ENCODE data around the gene FOXC2. TPM values are rescaled to one million over a fixed set of nuclear protein-coding genes. Genes with fewer than 3 reads are reported as not detected.

The FOXC2 gene
- total and polyA plus RNA-seq, 2 donors (not counting 3 experiments of a cell fraction or from before 2014, with no cell fraction given) = 7.7 to 44.0 TPM

GRCh38 chr16:86519007-86519648 is 47.5 kb upstream of the FOXC2 start:
- Histone ChIP-seq H4K20me1 (replicated peaks; ENCODE audit: control insufficient read depth, extremely low read depth, insufficient read depth, low read length) (no peaks in the 10 kb centered on the region), H3K79me2 (ENCODE audit: control insufficient read depth, insufficient read depth, low read length) (no peaks in the 10 kb centered on the region), H3K9me1 (replicated peaks; ENCODE audit: control insufficient read depth, extremely low read depth, insufficient read depth, low read length) (no peaks in the 10 kb centered on the region), H2AFZ (ENCODE audit: low read depth, low read length) (no peak overlapping the region), H3K4me2 (ENCODE audit: insufficient read depth, low read length) (no peak overlapping the region), H3K4me1 (ENCODE audit: control insufficient read depth, extremely low read depth, insufficient read depth, low read length) (peaks cover 5% of the 10 kb centered on the region), H3K9ac (replicated peaks; ENCODE audit: extremely low read depth, insufficient read depth, low read length) (no peak overlapping the region), H3K27me3 (ENCODE audit: control insufficient read depth in 2 of 2, insufficient read depth in 2 of 2, low read length in 2 of 2) (peaks cover 24 to 34% of the 10 kb centered on the region in 2 experiments), H3K9me3 (replicated peaks; ENCODE audit: control insufficient read depth, insufficient read depth, low read length) (no peaks in the 10 kb centered on the region), H3K27ac (ENCODE audit: insufficient read depth, low read depth, low read length) (no peak overlapping the region), H3K36me3 (ENCODE audit: control insufficient read depth in 2 of 2, extremely low read depth in 1 of 2, insufficient read depth in 2 of 2, low read length in 2 of 2) (no peaks in the 10 kb centered on the region), H3K4me3 (replicated peaks in 1 of 3; ENCODE audit: insufficient read depth in 1 of 3, low read depth in 1 of 3, low read length in 3 of 3) (no peak overlapping the region)
- dilution Hi-C loops (cut with MboI; ENCODE audit: extremely low pct_ligation_motif_present, low sequenced_read_pairs) (loop anchor here (10.0 kb wide), 1 partner anchor 434 kb away; no protein-coding TSS in a partner anchor), intact Hi-C loops (cut with micrococcal nuclease) (no loop called here)
- ChIA-PET CTCF (interaction anchor here (0.9 to 7.0 kb wide), 18 partner anchors 13 to 721 kb away, joined by 3 to 471 read pairs (median 8); no protein-coding TSS in a partner anchor), POLR2A (no interaction called here)
- DNase-seq (ENCODE audit: low read depth, low spot score) (no peak), FAIRE-seq (no peak)
- TF ChIP-seq CTCF (IDR thresholded peaks at IDR 0.05; ENCODE audit: extremely low read depth in 1 of 2, insufficient read depth in 1 of 2, low read depth in 1 of 2, low read length in 2 of 2) (no peak), FOS (IDR thresholded peaks at IDR 0.05; ENCODE audit: borderline replicate concordance, insufficient read depth, low read length) (no peak), MYC (IDR thresholded peaks at IDR 0.05; ENCODE audit: low read depth, low read length) (no peak), POLR2AphosphoS5 (IDR thresholded peaks at IDR 0.05; ENCODE audit: insufficient read depth, low read depth, low read length) (no peak), POLR2A (IDR thresholded peaks at IDR 0.05; ENCODE audit: low read depth, low read length) (no peak), MAX (IDR thresholded peaks at IDR 0.05; ENCODE audit: insufficient read depth, insufficient read length) (no peak)
- no TSS peak for BruUV-seq (replicated peaks)

Measured in endothelial cell of umbilical vein (primary cell).